HEK293T (cell line): ENCODE data around the gene BICD2.

ENCODE experiments used
- CTCF ChIA-PET: fragments of 350-600 bp; formaldehyde crosslinking; extraction: SDS; loops from one replicate; lab custom pipeline; 2021; ENCODE audit warnings: antibody characterized with exemption, inconsistent platforms; lab: Yijun Ruan, JAX
- POLR2A ChIA-PET: fragments of 350-600 bp; formaldehyde crosslinking; extraction: SDS; loops from one replicate; lab custom pipeline; 2020; ENCODE audit warnings: antibody characterized with exemption, inconsistent platforms; lab: Yijun Ruan, JAX
- DNase-seq: peaks from one replicate; pipeline ENCODE4 v3.0.0; 2012; ENCODE audit warnings: mixed read lengths; ENCODE audit errors: extremely low spot score
- ARNT ChIP-seq: fragments of 450-650 bp; IDR thresholded peaks from 2 replicates; pipeline ENCODE4 v1.6.1; 2017; ENCODE audit warnings: mild to moderate bottlenecking
- BHLHE40 ChIP-seq: fragments of 450-650 bp; IDR thresholded peaks from 2 replicates; pipeline ENCODE4 v1.6.1; 2016; ENCODE audit warnings: mild to moderate bottlenecking, moderate library complexity, borderline replicate concordance
- CTBP1 ChIP-seq: fragments of 450-650 bp; IDR thresholded peaks from 2 replicates; pipeline ENCODE4 v1.6.1; 2016; ENCODE audit warnings: borderline replicate concordance
- ELF4 ChIP-seq: fragments of 450-650 bp; IDR thresholded peaks from 2 replicates; pipeline ENCODE4 v1.6.1; 2017; ENCODE audit warnings: antibody characterized with exemption
- FOXA1 ChIP-seq: fragments of 450-650 bp; IDR thresholded peaks from 2 replicates; pipeline ENCODE4 v1.6.1; 2016; ENCODE audit warnings: mild to moderate bottlenecking
- FOXK2 ChIP-seq: fragments of 450-650 bp; IDR thresholded peaks from 2 replicates; pipeline ENCODE4 v1.6.1; 2016; ENCODE audit warnings: mild to moderate bottlenecking
- FOXM1 ChIP-seq: fragments of 450-650 bp; IDR thresholded peaks from 2 replicates; pipeline ENCODE4 v1.6.1; 2017; ENCODE audit warnings: mild to moderate bottlenecking, borderline replicate concordance
- HDGF ChIP-seq: fragments of 450-650 bp; IDR thresholded peaks from 2 replicates; pipeline ENCODE4 v1.6.1; 2017; ENCODE audit warnings: antibody characterized with exemption, borderline replicate concordance
- L3MBTL2 ChIP-seq: fragments of 450-650 bp; conservative IDR thresholded peaks from 2 replicates; pipeline ENCODE4 v1.6.1; 2016; ENCODE audit warnings: mild to moderate bottlenecking
- LEF1 ChIP-seq: fragments of 450-650 bp; IDR thresholded peaks from 2 replicates; pipeline ENCODE4 v1.6.1; 2017; ENCODE audit warnings: mild to moderate bottlenecking, borderline replicate concordance
- NFRKB ChIP-seq: fragments of 450-650 bp; IDR thresholded peaks from 2 replicates; pipeline ENCODE4 v1.6.1; 2016; ENCODE audit warnings: mild to moderate bottlenecking, moderate library complexity
- PKNOX1 ChIP-seq: fragments of 450-650 bp; IDR thresholded peaks from 2 replicates; pipeline ENCODE4 v1.6.1; 2016
- SP1 ChIP-seq: fragments of 450-650 bp; IDR thresholded peaks from 2 replicates; pipeline ENCODE4 v1.6.1; 2017
- SUZ12 ChIP-seq: fragments of 450-650 bp; IDR thresholded peaks from 2 replicates; pipeline ENCODE4 v1.6.1; 2016; ENCODE audit warnings: mild to moderate bottlenecking
- TARDBP ChIP-seq: fragments of 450-650 bp; IDR thresholded peaks from 2 replicates; pipeline ENCODE4 v1.6.1; 2016
- ZNF384 ChIP-seq: fragments of 450-650 bp; IDR thresholded peaks from 2 replicates; pipeline ENCODE4 v1.6.1; 2016

The BICD2 gene

GRCh38 chr9:92696619-92697018, 68.0 kb downstream of the BICD2 start:
- no peak for DNase-seq
- TF ChIP-seq ELF4: no peak
- ChIA-PET CTCF (interaction anchor here (0.6 kb wide), 1 partner anchor 317 kb away, joined by 4 read pairs; no protein-coding TSS in a partner anchor), POLR2A (no interaction called here)

- peak; percentile 64 for DNase-seq
- ChIA-PET CTCF (no interaction called here), POLR2A (no interaction called here)
- no peak for TF ChIP-seq FOXK2
- TF ChIP-seq L3MBTL2: no peak
- no peak for TF ChIP-seq ZNF384
- TF ChIP-seq SP1: no peak
- no peak for TF ChIP-seq HDGF
- TF ChIP-seq BHLHE40: no peak
- TF ChIP-seq LEF1: no peak
- TF ChIP-seq ARNT: no peak
- no peak for TF ChIP-seq NFRKB
- TF ChIP-seq TARDBP: no peak
- no peak for TF ChIP-seq ELF4
- TF ChIP-seq FOXA1: no peak
- no peak for TF ChIP-seq PKNOX1
- TF ChIP-seq FOXM1: no peak
These were observed 77.7 kb downstream of the BICD2 start for GRCh38 chr9:92686954-92687353.

DNA sequence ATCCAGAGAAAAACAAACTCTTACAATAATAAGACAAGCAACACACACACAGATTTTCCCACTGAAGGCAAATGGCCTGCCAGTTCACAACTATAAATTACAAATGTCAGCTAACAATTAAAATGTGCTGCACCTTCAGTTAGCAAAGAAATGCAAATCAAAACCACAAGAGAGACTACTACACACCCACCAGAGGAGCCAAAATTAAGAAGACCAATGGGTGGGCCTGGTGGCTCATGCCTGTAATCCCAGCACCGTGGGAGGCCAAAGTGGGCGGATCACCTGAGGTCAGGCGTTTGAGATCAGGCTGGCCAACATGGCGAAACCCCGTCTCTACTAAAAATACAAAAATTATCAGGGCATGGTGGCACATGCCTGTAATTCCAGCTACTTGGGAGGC, 79.6 kb downstream of the BICD2 start:
- no peak for DNase-seq
- POLR2A ChIA-PET: interaction anchor here (0.9 kb wide), 1 partner anchor 11 kb away, joined by 3 read pairs; no protein-coding TSS in a partner anchor
- CTCF ChIA-PET: interaction anchor here (0.7 kb wide), 1 partner anchor 22 kb away, joined by 3 read pairs; no protein-coding TSS in a partner anchor
- TF ChIP-seq ELF4 (no peak), BHLHE40 (no peak), HDGF (no peak), SP1 (no peak), FOXA1 (no peak), LEF1 (no peak), PKNOX1 (no peak), FOXM1 (no peak), FOXK2 (no peak), CTBP1 (no peak), L3MBTL2 (no peak), ARNT (no peak)

GRCh38 chr9:92682269-92682668, 82.4 kb downstream of the BICD2 start:
- DNase-seq: no peak
- TF ChIP-seq SP1: no peak
- TF ChIP-seq ELF4: no peak
- no peak for TF ChIP-seq PKNOX1
- no peak for TF ChIP-seq ARNT
- TF ChIP-seq L3MBTL2: no peak
- TF ChIP-seq FOXA1: no peak
- TF ChIP-seq BHLHE40: no peak
- TF ChIP-seq FOXM1: no peak
- TF ChIP-seq FOXK2: no peak
- TF ChIP-seq TARDBP: no peak
- no peak for TF ChIP-seq NFRKB
- POLR2A ChIA-PET: interaction anchor here (1.2 kb wide), 1 partner anchor 12 kb away, joined by 3 read pairs; the partner anchor contains the start of gene IPPK
- CTCF ChIA-PET: no interaction called here

- POLR2A ChIA-PET: interaction anchor here (1.2 kb wide), 1 partner anchor 10 kb away, joined by 5 read pairs; the partner anchor contains the start of gene IPPK
These were observed 84.2 kb downstream of the BICD2 start for GRCh38 chr9:92680166-92681119.

DNA sequence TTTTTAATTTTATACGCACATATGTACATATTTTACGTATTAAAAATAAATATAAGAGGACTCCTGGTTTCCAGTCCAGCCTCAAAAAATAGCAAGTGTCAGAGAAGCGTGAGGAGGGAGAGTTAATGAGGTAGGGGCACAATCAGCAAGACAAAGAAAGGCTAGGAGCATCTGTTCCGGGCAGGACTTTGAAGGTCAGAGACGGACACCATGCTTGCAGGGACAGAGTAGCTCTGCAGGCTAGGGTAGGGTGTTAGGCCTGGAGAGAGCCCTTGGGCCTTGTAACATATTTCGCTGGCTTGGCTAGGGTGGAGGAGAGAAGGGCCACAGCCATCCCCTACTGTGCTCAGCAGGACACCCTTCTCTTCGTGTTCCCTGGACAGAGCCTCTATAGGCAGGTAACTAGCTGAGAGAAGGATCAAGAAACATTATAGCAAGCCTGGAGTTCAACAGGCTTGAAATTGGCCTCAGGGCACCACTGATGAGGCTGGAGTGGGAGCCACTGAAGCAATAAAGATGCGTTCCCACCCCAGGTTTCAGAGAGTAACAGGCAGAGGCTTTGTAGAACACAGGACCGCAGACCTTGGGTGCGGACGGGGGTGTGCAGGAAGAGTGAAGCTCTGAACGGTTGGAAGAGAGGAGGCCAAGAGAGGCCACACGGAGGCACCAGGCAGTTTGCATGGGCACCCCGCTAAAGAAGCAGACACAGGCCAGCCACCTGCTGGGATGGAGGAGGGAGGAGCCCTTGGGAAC, 85.0 kb downstream of the BICD2 start:
- no peak for DNase-seq
- POLR2A ChIA-PET: interaction anchor here (1.2 kb wide), 1 partner anchor 9 kb away, joined by 5 read pairs; the partner anchor contains the start of gene IPPK
- TF ChIP-seq SUZ12: no peak
- no peak for TF ChIP-seq PKNOX1
- TF ChIP-seq L3MBTL2: no peak
- no peak for TF ChIP-seq HDGF
- no peak for TF ChIP-seq FOXA1
- TF ChIP-seq BHLHE40: no peak
- no peak for TF ChIP-seq SP1
- TF ChIP-seq LEF1: no peak
- no peak for TF ChIP-seq ARNT
- no peak for TF ChIP-seq TARDBP
- TF ChIP-seq NFRKB: no peak
- TF ChIP-seq ZNF384: no peak
- TF ChIP-seq FOXK2: no peak
- TF ChIP-seq CTBP1: no peak
- TF ChIP-seq FOXM1: no peak
- no peak for TF ChIP-seq ELF4
- CTCF ChIA-PET: no interaction called here

More at GRCh38 chr9:92680166-92681119, 84.2 kb downstream of the BICD2 start:
- CTCF ChIA-PET: no interaction called here
- DNase-seq: no peak
- no peak for TF ChIP-seq FOXA1
- TF ChIP-seq L3MBTL2: no peak
- TF ChIP-seq ARNT: no peak
- no peak for TF ChIP-seq SUZ12
- no peak for TF ChIP-seq FOXK2
